Prostate gland (tissue), 2 donors: ENCODE measurements around the gene DGAT2.

Experiments
- CTCF ChIP-seq, 4 experiments: fragments of 200-600 bp in 2 of 4; fragments of 450-650 bp in 2 of 4; sonication (generic) in 2 of 4; IDR thresholded peaks; 1 replicate in 3 of 4; 2 replicates in 1 of 4; pipeline ENCODE4 v1.5.1; 2016 to 2019; ENCODE audit warnings: antibody characterized with exemption in 4 of 4, mild to moderate bottlenecking in 2 of 4, moderate library complexity in 2 of 4
- POLR2A ChIP-seq: fragments of 450-650 bp; IDR thresholded peaks from one replicate; pipeline ENCODE4 v1.6.1; 2016; ENCODE audit warnings: antibody characterized with exemption, mild to moderate bottlenecking

DNA sequence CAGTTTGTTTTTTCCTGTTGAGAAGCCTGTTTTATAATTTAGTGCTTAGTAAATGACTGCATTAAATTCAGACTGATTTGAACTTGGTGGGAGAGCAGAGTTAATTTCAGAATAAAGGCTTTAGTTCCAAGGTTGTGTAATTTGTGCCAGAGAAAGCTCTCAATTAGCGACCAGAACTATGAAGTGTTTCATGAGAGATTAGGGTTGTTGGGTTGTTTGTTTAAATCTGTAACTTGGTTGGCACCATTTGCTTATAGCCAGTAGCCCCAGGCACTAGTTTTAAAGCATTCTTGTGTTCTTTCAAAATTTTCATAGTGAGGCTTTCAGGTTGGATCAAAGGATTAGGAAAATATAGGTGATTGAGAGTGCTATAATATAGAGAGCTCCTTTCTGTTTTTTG, 71.9 kb downstream of the DGAT2 start:
- TF ChIP-seq CTCF (IDR thresholded peaks at IDR 0.05) (no peak), POLR2A (no peak)
